ENCODE measurements around the gene DNAH17. TPM values are rescaled to one million over a fixed set of nuclear protein-coding genes. Genes with fewer than 3 reads are reported as not detected.

Gene DNAH17, protein sequence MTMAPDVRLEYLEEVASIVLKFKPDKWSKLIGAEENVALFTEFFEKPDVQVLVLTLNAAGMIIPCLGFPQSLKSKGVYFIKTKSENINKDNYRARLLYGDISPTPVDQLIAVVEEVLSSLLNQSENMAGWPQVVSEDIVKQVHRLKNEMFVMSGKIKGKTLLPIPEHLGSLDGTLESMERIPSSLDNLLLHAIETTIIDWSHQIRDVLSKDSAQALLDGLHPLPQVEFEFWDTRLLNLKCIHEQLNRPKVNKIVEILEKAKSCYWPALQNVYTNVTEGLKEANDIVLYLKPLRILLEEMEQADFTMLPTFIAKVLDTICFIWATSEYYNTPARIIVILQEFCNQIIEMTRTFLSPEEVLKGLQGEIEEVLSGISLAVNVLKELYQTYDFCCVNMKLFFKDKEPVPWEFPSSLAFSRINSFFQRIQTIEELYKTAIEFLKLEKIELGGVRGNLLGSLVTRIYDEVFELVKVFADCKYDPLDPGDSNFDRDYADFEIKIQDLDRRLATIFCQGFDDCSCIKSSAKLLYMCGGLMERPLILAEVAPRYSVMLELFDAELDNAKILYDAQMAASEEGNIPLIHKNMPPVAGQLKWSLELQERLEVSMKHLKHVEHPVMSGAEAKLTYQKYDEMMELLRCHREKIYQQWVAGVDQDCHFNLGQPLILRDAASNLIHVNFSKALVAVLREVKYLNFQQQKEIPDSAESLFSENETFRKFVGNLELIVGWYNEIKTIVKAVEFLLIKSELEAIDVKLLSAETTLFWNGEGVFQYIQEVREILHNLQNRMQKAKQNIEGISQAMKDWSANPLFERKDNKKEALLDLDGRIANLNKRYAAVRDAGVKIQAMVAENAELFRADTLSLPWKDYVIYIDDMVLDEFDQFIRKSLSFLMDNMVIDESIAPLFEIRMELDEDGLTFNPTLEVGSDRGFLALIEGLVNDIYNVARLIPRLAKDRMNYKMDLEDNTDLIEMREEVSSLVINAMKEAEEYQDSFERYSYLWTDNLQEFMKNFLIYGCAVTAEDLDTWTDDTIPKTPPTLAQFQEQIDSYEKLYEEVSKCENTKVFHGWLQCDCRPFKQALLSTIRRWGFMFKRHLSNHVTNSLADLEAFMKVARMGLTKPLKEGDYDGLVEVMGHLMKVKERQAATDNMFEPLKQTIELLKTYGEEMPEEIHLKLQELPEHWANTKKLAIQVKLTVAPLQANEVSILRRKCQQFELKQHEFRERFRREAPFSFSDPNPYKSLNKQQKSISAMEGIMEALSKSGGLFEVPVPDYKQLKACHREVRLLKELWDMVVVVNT (N-terminal part only)
- total RNA-seq (2014; rRNA removed; shearing (Covaris generic)), result 1.0 and 1.7 TPM in 2 replicates

DNA sequence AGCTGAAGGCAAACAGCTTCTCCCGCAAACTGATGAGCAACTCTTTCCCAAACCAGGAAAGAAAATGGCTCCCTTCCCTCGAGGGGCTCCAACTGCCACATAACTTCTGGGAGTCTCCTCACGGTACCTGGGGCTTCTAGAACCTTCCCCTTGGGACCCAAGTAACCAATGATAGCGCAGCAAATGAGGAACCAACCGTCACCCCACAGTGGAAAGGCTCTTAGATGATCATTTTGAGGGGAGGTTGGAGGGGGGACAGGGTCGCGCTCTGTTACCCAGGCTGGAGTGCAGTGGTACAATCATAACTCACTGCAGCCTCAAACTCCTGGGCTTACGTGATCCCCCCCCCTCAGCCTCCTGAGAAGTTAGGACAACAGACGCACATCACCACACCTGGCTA is at the start of gene DNAH17:
Gene DNAH17, minus strand, starts transcription at position 101 of the 400 bp plus-strand sequence. CDS start 2,339 bp downstream, outside the sequence.
- no peak for DNase-seq (ENCODE audit: low read depth)

DNA sequence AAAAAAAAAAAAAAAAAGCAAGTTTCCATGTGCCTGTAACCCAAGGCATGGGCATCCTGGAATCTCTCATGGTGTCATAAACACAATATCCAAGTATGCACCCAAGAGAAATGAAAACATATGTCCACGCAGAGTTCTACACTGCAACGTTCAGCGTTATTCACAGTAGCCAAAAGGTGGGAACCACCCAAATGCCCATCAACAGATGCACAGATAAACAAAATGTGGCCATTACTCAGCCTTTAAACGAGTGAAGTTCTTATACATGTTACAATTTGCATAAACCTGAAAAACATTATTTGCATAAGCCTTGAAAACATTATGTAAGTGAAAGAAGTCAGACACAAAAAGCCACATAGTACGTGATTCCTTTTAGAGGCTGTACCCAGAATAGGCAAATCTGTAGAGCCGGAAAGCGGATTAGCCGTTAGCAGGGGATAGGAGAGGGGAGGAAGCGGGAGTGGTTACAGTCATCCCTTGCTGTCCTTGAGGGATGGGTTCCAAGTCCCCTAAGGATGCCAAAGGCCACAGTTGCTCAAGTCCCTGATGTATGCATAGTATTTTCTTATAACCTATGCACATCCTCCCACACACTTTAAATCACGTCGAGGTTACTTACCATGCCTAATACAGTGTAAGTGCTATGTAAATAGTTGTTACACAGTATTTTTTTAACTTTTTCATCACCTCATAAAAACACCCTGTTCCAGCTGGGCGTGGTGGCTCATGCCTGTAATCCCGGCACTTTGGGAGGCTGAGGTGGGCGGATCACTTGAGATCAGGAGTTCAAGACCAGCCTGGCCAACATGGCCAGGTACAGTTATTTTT is 47.3 kb upstream of the DNAH17 start:
- DNase-seq (ENCODE audit: low read depth), result peak; percentile 25

DNA sequence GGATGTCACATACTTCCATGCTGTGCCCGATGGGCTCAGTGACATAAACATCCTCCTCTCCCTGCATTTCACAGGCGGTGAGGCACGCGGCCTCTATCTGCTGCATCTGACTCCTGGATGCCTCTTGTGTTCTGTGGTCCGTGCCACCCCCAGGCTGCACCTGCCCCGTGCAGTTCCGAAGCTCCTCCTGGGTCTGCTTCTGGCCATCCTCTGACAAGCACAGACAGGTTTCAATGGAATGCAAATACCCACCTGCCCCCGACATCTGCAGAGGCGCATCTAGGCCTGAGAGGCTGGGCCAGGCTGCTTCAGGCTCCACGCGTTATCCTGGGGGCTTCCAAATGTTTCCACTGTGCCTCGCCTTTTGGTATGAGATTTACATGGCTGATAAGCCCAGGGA is 46.3 kb upstream of the DNAH17 start:
- no peak for DNase-seq (ENCODE audit: low read depth)

DNA sequence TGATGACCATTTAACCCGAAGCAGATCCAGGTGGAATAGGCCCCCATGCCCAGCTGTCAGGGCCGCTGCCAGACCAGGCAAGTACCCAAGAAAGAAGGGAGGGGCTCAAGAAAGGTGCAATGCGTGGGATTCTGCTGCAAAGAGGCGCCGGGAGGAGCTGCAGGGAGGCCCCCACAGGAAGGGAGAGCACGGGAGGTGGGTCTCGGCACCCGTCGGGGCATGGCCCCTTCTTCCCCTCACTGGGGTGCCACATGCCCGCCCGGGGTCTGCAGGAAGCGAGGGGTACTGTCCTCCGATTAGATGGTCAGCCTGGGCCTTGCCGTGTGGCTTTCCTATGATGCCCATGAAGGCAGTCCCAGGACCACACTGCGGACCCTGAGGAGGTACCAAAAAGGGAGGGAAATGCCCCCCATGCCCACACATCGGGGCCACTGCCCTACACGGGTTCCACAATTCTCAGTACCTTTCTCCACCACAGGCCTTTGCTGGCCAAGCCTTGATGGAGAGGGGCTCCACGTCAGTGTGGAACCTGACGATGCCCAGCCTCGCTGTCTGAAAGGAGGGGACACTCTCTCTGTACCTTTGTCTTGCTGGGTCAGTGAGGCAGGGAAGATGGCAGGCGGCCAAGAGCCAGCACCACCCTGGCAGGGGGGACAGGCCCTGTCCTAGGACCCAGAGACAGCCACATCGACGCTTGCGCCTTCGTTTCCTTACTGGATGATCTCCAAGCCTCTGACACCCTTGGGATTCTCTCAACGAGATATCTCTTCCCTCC is 45.5 kb upstream of the DNAH17 start:
- no peak for DNase-seq (ENCODE audit: low read depth)

DNA sequence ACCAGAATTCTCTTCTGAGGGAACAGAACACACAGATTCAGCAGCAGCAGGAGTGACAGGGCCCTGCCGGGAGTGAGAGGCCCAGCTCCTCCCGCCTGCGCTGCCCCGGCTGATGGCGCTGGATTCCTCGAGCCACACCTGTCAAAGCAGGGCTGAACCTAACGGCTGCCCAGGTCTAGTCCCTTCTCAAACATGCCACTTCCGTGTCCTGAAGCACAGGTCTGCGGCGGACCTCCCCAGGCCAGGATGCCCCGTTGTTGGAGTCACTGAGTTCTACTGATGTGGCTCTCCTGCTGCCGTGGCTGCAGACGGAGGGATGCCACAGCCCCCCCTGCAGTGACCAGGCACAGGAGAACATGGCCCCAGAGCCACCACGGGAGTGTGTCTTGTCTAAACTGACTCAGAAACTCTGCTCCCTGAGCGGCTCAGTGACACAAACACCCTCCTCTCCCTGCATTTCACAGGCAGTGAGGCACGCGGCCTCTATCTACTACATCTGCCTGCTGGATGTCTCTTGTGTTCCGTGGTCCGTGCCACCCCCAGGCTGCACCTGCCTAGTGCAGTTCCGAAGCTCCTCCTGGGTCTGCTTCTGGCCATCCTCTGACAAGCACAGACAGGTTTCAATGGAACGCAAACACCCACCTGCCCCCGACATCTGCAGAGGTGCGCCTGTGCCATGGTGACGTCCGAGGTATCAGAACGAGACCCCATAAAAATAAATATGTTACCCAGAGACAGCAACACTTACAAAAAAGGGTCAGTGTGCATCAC is 44.7 kb upstream of the DNAH17 start:
- no peak for DNase-seq (ENCODE audit: low read depth)

DNA sequence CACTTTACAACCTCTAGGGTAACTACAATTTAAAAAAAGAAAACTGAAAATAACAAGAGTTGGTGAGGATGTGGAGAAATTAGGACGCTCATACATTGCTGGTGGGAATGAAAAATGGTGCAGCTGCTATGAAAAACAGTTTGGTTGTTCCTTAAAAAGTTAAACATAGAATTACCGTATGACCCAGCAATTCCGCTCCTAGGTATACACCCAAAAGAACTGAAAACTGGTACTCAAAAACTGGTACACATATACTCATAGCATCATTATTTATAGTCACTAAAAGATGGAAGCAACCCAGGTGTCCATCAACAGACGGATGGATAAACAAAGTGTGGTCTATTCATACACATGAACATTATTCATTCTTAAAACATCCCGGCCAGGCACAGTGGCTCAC is 42.9 kb upstream of the DNAH17 start:
- no peak for DNase-seq (ENCODE audit: low read depth)

DNA sequence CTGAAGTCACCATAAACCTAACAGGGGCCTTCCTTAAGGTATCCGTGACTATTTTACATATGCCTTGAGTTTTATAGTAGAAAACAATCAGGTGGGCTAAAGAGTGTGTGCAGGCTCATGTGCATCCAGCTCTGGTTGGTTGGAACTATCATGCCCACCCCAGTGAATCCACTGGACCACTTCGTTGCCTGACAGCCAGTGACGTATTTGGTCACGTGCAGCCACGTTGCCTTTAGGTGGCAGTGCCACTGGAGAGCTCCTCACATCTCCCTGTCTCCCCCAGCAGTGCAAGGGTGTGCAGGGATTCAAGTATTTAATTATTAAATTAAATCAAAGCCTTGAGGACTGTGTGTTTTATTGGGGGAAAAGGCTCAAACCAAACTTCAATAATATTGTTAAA is 42.1 kb upstream of the DNAH17 start:
- DNase-seq (ENCODE audit: low read depth), result no peak

DNA sequence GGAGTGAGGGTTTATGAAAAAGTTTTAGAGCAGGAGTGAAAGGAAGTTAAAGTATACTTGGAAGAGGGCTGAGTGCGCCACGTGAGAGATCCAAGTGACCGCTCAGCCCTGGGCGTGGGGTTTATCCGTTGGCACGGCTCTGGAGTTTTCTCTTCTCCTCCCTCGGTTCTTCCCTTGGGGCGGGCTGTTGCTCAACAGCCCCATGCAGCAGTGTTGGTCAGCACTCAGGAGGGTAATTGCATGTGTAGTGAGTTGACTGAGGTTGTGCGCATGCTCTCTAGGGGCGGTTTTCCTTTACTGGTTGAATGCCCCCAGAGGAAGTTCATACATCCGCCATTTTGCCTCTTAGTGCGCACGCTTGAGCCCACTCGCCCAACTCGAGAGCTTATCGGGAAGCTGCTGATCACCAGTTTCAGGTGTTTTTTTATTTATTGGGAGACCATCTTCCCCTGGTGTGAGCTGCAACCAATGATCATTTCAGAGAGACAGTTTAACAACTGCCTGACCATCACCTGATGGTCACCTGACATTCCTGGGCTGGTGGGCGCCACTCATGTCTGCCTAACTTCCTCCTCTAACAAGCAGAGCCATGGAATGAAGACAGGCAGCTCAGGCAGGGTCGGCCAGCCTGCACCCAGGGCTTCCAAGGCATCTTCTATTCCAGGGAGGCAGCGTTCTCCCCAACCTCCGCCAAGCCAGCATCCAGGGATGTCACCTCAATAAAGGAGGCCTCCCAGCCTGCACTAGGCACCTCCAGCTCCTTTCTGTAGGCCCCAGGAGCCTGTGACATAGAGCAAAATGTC is 41.3 kb upstream of the DNAH17 start:
- DNase-seq (ENCODE audit: low read depth), result peak; percentile 20

DNA sequence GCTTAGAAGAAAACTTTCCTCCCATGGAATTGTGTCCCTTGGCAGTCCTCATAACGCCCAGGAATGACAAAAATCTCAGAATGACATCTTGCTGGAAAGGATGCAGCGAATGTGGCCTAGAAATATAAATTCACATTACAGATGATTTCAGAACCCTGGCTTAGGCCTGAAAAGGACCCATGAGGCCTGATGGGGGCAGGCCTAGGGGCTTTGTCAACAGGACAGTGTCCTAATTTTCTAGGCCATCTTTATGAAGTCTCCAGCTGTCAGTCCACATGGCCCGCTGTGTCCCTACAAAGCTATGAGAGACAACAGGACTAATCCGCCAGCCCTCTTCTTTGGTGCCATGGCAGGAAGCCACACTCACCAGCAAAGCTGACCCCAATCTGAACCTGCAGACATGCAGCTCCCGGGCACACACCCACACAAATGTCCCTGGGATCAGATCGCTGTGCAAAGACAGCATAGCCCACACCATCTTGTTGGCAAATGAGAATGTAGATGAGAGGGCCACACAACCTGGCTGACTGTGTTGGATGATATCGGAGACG is 40.4 kb upstream of the DNAH17 start:
- peak; percentile 39 for DNase-seq (ENCODE audit: low read depth)

DNA sequence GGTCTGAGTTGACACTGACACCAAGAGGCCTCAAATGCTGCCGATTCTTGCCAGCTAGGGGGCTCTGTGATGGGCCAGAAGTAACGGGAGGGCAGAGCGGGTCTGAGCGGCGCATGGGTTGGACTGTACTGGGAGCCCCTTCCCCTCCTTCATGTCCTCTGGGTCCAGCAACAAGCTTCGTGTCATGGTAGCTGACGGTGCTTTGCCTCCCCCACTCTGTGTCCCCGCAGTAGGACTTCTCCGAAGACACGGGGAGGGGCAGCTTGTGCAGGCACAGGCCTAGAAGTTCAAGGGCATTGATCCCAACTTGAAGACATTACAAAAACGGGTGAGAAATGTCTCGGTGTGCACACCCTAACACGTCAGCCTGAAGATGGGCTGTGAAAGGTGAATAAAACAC is 39.8 kb upstream of the DNAH17 start:
- DNase-seq (ENCODE audit: low read depth), result no peak

DNA sequence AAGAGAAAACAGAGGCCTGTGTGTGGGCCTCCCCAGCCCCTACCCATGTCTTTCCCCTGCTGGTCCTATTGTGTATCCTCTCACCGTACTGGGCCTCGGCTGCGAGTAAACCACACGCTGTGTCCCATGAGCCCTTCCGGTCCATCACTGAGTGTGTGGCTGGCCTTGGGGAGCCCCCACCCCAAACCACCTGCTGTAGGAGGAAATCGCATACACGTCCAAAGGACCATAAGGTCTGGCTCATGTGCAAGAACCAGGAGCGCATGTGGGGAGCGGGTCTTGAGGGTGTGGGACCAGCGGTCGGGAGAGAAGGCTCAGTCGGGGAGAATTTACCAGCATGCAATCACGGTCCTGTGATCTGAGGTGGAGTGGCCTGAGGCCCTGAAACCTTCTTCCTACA is 38.4 kb upstream of the DNAH17 start:
- no peak for DNase-seq (ENCODE audit: low read depth)

DNA sequence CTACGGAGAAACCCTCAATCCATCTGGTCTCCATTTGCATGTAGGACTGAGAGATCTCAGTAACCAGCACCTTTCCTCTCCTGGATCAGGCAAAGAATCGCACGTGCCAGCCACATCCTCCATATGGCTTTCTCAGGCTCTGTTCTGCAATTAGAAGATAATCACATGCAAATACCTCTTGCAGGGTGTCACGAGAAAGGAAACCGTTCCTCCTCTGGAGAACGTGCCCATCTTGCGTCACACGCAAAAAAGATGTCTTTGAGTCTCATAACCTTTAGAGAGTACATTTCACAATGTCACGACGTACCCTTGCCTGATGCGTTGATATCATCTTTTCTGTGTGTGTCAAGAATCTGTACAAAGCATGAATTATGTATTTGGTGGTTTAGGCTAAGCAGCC is 36.2 kb upstream of the DNAH17 start:
- no peak for DNase-seq (ENCODE audit: low read depth)

DNA sequence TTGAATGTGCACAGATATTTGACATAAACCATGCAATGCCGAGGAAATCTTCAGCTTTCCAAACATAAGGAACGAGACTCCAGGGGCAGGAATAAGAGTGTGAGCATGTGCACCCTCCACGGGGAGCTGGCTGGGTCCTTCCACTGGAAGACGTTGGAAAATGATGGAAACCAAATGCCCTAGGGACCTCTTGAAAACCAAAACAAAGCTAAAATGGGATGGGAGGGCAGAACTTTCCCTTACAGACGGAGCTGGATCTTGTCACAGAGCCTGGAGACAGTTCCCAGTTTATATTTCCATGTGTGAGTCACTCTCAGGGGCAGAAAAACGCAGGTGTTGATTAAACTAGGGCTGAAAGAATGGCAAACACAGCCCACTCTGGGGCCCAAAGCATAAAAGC is 34.4 kb upstream of the DNAH17 start:
- DNase-seq (ENCODE audit: low read depth), result peak; percentile 48

DNA sequence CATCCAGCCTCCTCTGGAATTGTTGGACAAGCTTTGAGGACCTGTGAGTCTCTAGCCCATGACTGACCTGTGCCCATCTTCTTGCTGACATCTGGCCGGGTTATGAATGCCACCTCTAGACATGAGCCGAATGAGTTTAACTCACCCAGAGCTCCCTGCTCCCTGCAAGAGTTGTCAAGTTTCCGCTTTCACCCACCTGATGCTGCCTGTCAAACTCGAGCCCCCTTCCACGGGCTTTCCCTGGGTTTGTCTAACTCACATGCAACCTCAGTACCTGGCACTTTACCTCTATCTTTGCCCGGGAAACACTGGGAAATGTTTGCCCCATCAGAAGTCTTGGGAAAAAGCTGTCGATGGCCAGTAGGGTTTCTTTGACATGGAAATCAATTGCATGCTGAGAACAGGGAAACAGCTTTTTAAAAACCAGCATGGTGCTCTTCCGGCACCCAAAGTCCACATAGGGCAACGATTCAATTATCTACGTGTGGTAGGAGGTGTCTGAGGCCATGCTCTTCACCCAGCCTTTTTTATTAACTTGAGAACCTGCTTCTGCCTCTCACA is 33.8 kb upstream of the DNAH17 start:
- DNase-seq (ENCODE audit: low read depth), result no peak

DNA sequence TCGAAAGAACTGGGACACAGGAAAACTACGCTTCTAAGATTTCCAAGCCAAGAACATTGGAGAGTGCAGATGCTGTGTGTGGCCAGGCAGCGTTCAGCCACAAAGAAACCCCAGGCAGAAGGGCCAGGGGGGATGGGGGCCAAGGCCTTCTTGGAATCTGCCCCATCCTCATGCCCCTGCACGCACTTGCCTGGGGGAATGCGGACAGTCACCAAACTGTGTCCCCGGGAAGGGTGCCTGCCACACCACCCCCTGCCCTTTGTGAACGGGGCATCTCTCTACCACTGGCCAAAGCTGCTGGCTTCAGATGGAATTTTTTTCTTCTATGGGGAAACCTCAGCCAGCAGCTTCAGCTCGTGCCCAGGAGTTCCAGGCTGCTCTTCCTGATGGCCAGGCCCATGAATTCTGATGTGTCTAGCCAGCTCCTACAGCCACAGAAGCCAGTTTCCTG is 32.0 kb upstream of the DNAH17 start:
- no peak for DNase-seq (ENCODE audit: low read depth)

DNA sequence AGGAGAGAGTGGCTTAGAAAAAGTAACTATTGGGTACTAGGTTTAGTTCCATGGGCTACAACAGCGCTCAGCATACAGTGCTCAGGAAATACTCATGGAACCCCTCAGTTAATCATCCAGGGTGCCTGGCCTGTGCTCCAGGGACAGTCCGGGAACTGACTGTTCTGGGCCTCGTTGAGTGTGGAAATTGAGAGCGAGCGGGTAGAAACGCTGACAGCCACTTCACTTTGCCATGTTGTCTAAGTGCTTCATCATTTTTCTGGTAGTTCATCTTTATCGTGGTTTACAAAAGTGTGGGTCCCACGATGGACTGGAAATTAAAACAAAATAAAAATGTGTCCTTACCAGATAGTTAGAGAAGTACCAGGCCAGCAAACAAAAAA is 31.6 kb upstream of the DNAH17 start:
- DNase-seq (ENCODE audit: low read depth), result no peak

DNA sequence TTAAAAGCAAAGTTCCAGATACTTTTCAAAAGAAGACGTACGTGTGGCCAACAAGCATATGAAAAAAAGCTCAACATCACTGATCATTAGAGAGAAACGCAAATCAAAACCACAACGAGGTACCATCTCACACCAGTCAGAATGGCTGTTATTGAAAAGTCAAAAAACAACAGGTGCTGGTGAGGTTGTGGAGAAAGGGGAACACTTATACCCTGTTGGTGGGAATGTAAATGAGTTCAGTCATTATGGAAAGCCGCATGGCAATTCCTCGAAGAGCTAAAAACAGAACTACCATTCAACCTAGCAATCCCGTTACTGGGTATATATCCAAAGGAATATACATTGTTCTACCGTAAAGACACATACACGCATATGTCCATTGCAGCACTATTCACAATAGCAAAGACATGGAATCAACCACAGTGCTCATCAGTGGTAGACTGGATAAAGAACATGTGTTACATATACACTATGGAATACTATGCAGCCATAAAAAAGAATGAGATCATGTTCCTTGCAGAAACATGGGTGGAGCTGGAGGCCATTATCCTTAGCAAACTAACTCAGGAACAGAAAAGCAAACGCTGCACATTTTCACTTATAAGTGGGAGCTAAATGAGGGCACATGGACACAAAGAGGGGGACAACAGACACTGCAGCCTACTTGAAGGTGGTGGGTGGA is 31.1 kb upstream of the DNAH17 start:
- DNase-seq (ENCODE audit: low read depth), result no peak
